GM12878 (cell line): ENCODE data around the gene ICE2. TPM values are rescaled to one million over a fixed set of nuclear protein-coding genes. Genes with fewer than 3 reads are reported as not detected.

Experiments
- E4F1 ChIP-seq: fragments of 450-650 bp; IDR thresholded peaks from 2 replicates; pipeline ENCODE4 v1.6.1; 2018; ENCODE audit warnings: borderline replicate concordance, mild to moderate bottlenecking; ENCODE audit not compliant: partially characterized antibody
- MXI1 ChIP-seq: fragments of 150-350 bp; IDR thresholded peaks from 2 replicates; pipeline ENCODE4 v1.6.1; 2011; ENCODE audit warnings: low read depth, mild to moderate bottlenecking, inconsistent platforms, low read length, improper control_type of control experiment
- POLR2AphosphoS2 ChIP-seq: IDR thresholded peaks from 2 replicates; pipeline ENCODE4 v1.6.1; 2011; ENCODE audit warnings: low read depth, mild to moderate bottlenecking, low read length, improper control_type of control experiment, moderate library complexity
- REST ChIP-seq: IDR thresholded peaks from 2 replicates; pipeline ENCODE4 v1.6.1; 2012; ENCODE audit warnings: mild to moderate bottlenecking, low read depth, low read length
- RFX5 ChIP-seq: IDR thresholded peaks from 2 replicates; pipeline ENCODE4 v1.6.1; 2011; ENCODE audit warnings: low read depth, low read length, improper control_type of control experiment
- SKIL ChIP-seq: fragments of 450-650 bp; IDR thresholded peaks from 2 replicates; pipeline ENCODE4 v1.6.1; 2017; ENCODE audit warnings: mild to moderate bottlenecking, low read depth, inconsistent platforms; ENCODE audit not compliant: poor library complexity, severe bottlenecking
- ZNF622 ChIP-seq: fragments of 450-650 bp; IDR thresholded peaks from 2 replicates; pipeline ENCODE4 v1.6.1; 2017; ENCODE audit warnings: mild to moderate bottlenecking, inconsistent platforms
- ZNF687 ChIP-seq: fragments of 450-650 bp; IDR thresholded peaks from 2 replicates; pipeline ENCODE4 v1.6.1; 2017; ENCODE audit warnings: mild to moderate bottlenecking, moderate library complexity
- polyA plus RNA-seq, 11 experiments: library from polyadenylated mRNA; depleted of rRNA in 4 of 11; unstranded in 6 of 11; stranded (reverse) in 5 of 11; fragments of >200 nt; fragmentation: Nextera tagmentation in 4 of 11; fragmentation: Illumina TruSeq in 1 of 11; extraction: Ambion mirVana in 4 of 11; extraction: Trizol in 1 of 11; gene quantifications; 1 replicate in 1 of 11; 2 replicates in 10 of 11; pipeline versions ENCODE4 v1.2.1 to v1.2.3, GENCODE V29; 2011 to 2016; ENCODE audit warnings: inconsistent platforms in 2 of 11, missing spikeins in 2 of 11, low read depth in 1 of 11
- total RNA-seq, 4 experiments: library from RNA; depleted of rRNA in 3 of 4; stranded (reverse); fragments of >200 nt in 3 of 4; fragmentation: Illumina TruSeq in 1 of 4; extraction: Trizol in 1 of 4; gene quantifications; 2 replicates each; pipeline versions ENCODE4 v1.2.1 to v1.2.3, GENCODE V29; 2013 to 2021
- TF ChIP-seq, protein P1 (sequence below): fragments of 450-650 bp; conservative IDR thresholded peaks from 2 replicates; pipeline ENCODE4 v1.6.1; 2017; ENCODE audit warnings: mild to moderate bottlenecking, moderate library complexity

ICE2 gene
- total and polyA plus RNA-seq, 10 of the 15 experiments (the other 5 are each of a cell fraction or from before 2014, with no cell fraction given) = 14.2 to 62.0 (median 44.9) TPM

DNA sequence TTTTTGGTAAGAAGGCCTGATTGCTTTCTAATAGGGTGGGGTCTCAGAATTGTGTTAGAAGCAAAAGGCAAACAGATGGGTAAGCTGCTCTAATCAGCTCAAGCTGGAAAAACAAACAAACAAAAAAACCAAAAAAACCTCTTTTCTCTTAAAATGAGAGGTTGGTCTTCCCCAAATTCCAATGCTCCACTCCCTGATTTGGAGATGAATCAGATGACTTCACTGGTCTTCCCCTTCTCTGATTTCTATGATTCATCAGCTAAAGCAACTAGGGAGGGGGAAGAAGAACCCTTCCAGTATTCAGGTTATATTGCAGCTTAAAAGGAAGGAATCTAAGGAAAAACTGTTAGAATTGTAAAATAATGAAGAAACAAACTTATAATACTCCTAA is 71.5 kb downstream of the ICE2 start (continued):
- TF ChIP-seq, protein P1, sequence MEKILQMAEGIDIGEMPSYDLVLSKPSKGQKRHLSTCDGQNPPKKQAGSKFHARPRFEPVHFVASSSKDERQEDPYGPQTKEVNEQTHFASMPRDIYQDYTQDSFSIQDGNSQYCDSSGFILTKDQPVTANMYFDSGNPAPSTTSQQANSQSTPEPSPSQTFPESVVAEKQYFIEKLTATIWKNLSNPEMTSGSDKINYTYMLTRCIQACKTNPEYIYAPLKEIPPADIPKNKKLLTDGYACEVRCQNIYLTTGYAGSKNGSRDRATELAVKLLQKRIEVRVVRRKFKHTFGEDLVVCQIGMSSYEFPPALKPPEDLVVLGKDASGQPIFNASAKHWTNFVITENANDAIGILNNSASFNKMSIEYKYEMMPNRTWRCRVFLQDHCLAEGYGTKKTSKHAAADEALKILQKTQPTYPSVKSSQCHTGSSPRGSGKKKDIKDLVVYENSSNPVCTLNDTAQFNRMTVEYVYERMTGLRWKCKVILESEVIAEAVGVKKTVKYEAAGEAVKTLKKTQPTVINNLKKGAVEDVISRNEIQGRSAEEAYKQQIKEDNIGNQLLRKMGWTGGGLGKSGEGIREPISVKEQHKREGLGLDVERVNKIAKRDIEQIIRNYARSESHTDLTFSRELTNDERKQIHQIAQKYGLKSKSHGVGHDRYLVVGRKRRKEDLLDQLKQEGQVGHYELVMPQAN = no peak
- no peak for TF ChIP-seq SKIL
- TF ChIP-seq RFX5 = no peak
- TF ChIP-seq REST = no peak
- no peak for TF ChIP-seq E4F1
- TF ChIP-seq ZNF687 = no peak
- TF ChIP-seq ZNF622 = no peak
- no peak for TF ChIP-seq POLR2AphosphoS2
- TF ChIP-seq MXI1 = no peak
